ENCODE measurements around the gene TMEM120A. TPM values are rescaled to one million over a fixed set of nuclear protein-coding genes. Genes with fewer than 3 reads are reported as not detected.
A peak's percentile ranks its signal among the peaks of the same experiment; 100 is the strongest.

TMEM120A gene
- total RNA-seq, 2 donors from 2014 or later = 22.1 to 35.0 TPM

DNA sequence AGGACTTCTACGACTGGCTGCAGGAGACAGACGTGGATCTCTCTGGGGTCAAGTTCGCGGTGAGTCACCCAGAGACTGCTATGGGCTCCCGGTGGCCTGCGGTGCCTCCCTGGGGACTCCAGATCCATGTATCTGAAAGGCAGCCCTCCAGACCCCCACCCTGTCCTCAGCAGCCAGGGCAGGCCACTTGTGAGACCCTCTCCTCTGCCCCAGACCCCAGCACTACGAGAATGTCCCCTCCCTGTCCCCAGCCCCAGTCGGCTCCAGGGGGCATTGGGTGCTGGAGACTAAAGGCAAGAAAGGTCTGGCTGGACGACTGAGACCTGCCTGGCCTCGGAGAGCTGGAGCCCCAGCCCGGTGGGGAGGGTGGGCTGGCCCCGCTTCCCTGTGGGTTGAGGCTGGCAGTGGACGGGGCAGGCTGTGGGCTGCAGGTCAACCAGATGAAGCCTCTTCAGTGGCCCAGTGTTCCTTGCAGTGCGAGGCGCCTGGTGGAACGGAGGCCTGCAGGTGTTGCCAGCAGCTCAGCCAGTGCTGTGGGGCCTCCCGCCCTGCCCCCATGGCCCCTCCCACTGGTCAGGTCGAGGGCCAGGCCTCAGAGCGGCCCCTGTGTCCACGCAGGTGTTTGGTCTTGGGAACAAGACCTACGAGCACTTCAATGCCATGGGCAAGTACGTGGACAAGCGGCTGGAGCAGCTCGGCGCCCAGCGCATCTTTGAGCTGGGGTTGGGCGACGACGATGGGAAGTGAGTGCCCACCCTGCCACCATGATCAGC is 13.8 kb downstream of the TMEM120A start:
- no peak overlapping the region for H3K4me3 ChIP-seq
- ATAC-seq = peak; percentile 7
- intact Hi-C loops (cut with DNase I) = no loop called here
- no peak for DNase-seq
- WGBS, 2 donors = 86 to 98% methylated on average over 13 to 26 of the region's 29 CpGs
- peaks cover 0 to 10% of the 10 kb centered on the region in 2 donors for H3K36me3 ChIP-seq (replicated peaks in 1 of 2; ENCODE audit: insufficient read depth in 1 of 2, low read depth in 2 of 2)
- peaks cover 13% of the 10 kb centered on the region for H3K4me1 ChIP-seq
- no peaks in the 10 kb centered on the region for H3K27me3 ChIP-seq
- H3K9me3 ChIP-seq = no peaks in the 10 kb centered on the region
- no peak for TF ChIP-seq POLR2A (IDR thresholded peaks at IDR 0.05)
- TF ChIP-seq, protein P1, sequence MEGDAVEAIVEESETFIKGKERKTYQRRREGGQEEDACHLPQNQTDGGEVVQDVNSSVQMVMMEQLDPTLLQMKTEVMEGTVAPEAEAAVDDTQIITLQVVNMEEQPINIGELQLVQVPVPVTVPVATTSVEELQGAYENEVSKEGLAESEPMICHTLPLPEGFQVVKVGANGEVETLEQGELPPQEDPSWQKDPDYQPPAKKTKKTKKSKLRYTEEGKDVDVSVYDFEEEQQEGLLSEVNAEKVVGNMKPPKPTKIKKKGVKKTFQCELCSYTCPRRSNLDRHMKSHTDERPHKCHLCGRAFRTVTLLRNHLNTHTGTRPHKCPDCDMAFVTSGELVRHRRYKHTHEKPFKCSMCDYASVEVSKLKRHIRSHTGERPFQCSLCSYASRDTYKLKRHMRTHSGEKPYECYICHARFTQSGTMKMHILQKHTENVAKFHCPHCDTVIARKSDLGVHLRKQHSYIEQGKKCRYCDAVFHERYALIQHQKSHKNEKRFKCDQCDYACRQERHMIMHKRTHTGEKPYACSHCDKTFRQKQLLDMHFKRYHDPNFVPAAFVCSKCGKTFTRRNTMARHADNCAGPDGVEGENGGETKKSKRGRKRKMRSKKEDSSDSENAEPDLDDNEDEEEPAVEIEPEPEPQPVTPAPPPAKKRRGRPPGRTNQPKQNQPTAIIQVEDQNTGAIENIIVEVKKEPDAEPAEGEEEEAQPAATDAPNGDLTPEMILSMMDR (IDR thresholded peaks at IDR 0.05) = no peak
- H3K27ac ChIP-seq = peak overlapping the region in 1 of 4 donors; percentile 17

DNA sequence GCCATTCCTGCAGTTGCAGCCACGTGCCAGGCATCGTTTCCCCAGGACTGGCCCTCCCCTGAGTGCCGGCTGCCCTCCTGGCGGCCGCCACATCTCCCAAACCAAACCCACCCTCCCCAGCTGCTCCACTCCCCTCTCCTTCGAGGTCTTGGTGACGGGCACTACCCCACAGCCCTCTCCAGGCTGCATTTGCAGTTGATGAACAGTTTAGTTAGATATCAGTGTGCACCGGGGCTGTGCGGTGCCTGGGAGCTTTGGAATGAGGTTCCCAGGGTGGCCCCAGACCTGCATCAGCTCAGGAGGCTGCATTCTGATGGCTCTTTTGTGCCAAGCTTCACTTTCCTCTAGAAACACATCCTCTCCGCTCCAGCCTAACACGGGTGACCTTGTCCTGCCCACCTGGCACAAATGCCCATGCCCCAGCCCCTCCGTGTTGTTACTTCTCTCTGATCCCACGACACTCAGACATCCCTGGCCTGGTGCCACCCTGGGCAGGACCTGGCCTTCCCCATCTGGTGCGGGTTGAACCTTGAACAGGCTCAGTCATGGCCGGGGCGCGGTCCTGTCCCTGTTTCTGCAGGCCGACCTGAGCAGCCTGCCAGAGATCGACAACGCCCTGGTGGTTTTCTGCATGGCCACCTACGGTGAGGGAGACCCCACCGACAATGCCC is 14.5 kb downstream of the TMEM120A start:
- intact Hi-C loops (cut with DNase I) = no loop called here
- ATAC-seq (peak; percentile 25), DNase-seq (peak in 3 of 4 donors; percentile 48 to 64 (median 50))
- 64 to 80% methylated on average over 11 to 21 of the region's 22 CpGs for WGBS, 2 donors
- Histone ChIP-seq H3K27me3 (no peaks in the 10 kb centered on the region), H3K36me3 (replicated peaks in 1 of 2; ENCODE audit: insufficient read depth in 1 of 2, low read depth in 2 of 2) (peaks cover 0 to 8% of the 10 kb centered on the region in 2 donors), H3K9me3 (no peaks in the 10 kb centered on the region), H3K4me1 (peaks cover 13% of the 10 kb centered on the region), H3K4me3 (no peak overlapping the region), H3K27ac (peak overlapping the region in 2 of 4 donors; percentile 7 to 17)
- TF ChIP-seq POLR2A (IDR thresholded peaks at IDR 0.05) = no peak
- TF ChIP-seq, protein P1 (IDR thresholded peaks at IDR 0.05) = no peak

DNA sequence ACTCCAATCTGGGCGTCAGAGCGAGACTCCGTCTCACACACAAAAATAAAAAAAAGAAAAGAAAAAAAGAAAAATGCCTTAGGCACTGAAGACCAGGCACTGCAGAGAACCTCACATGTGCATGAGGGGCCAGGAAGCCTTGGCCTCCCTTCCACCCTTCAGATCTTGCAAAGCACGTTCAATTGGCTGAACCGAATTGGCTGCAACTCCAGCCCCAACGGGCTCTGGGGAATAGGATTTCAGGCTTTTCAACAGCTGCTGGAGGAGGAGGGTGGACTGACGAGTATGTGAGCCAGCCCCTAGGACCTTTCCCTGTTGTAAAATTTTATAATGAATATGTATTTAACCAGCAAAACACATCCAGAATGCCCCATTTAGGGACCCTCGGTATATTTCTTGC is 16.7 kb downstream of the TMEM120A start:
- no peak for ATAC-seq
- H3K27ac ChIP-seq = no peak overlapping the region
- no peaks in the 10 kb centered on the region for H3K27me3 ChIP-seq
- intact Hi-C loops (cut with DNase I) = no loop called here
- H3K4me1 ChIP-seq = peaks cover 13% of the 10 kb centered on the region
- no peak overlapping the region for H3K4me3 ChIP-seq
- DNase-seq = peak in 3 of 4 donors; percentile 27 to 51 (median 37)
- H3K9me3 ChIP-seq = no peaks in the 10 kb centered on the region
- WGBS, 2 donors = 77 to 81% methylated on average over 8 of the region's 8 CpGs
- TF ChIP-seq, protein P1 (IDR thresholded peaks at IDR 0.05) = no peak
- TF ChIP-seq POLR2A (IDR thresholded peaks at IDR 0.05) = no peak
- H3K36me3 ChIP-seq (replicated peaks in 1 of 2; ENCODE audit: insufficient read depth in 1 of 2, low read depth in 2 of 2) = no peaks in the 10 kb centered on the region

DNA sequence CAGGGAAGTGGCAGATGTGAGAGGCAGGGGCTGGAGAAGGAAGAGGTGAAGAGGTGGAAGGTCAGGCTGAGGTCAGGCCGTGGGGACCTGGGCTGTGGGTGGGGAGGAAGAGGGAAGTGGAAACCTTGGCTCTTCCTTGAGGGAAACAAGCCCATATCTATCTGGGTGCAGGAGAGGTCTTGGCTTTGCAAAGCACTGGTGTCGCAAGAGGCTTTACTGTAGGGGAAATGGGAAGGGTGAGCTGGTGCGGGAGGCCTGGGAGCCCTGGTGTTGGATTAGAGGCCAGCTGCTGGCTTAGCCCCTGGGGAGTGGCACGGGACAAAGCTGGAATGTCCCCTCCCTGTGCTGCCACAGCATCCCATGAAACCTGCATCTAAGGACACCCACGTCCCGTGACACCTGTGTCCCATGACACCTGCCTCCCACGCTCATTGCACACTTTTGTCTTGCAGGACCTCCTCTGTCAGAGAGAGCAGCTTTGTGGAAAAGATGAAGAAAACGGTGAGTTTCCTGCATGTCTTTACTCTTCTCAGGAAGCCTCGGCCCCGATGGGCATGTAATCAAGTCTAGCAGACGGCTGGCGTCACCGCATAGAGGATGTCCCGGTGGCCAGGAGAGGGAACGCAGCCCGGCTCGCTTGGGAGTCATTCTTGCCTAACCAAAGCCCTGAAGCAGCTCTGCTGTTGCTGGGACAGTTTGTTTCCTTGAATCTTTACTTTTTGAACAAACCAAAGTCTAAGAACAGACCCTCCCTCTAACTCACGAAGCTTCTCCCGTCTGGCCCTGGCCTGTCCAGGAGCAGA is 22.2 kb downstream of the TMEM120A start:
- intact Hi-C loops (cut with DNase I) = no loop called here
- Histone ChIP-seq H3K9me3 (no peaks in the 10 kb centered on the region), H3K4me3 (no peak overlapping the region), H3K36me3 (replicated peaks in 1 of 2; ENCODE audit: insufficient read depth in 1 of 2, low read depth in 2 of 2) (no peaks in the 10 kb centered on the region), H3K27me3 (no peaks in the 10 kb centered on the region), H3K27ac (peak overlapping the region in 2 of 4 donors; percentile 48 to 49), H3K4me1 (no peaks in the 10 kb centered on the region)
- 66 to 78% methylated on average over 19 of the region's 19 CpGs for WGBS, 2 donors
- TF ChIP-seq POLR2A (IDR thresholded peaks at IDR 0.05) = no peak
- TF ChIP-seq, protein P1 (IDR thresholded peaks at IDR 0.05) = no peak
- peak; percentile 47 for ATAC-seq
- DNase-seq = peak in 2 of 4 donors; percentile 38 to 60

Measured in body of pancreas (tissue), 4 donors.